ENCODE measurements around the gene MORN1.

- TF ChIP-seq, protein P1, sequence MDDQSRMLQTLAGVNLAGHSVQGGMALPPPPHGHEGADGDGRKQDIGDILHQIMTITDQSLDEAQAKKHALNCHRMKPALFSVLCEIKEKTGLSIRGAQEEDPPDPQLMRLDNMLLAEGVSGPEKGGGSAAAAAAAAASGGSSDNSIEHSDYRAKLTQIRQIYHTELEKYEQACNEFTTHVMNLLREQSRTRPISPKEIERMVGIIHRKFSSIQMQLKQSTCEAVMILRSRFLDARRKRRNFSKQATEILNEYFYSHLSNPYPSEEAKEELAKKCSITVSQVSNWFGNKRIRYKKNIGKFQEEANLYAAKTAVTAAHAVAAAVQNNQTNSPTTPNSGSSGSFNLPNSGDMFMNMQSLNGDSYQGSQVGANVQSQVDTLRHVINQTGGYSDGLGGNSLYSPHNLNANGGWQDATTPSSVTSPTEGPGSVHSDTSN (IDR thresholded peaks at IDR 0.05) = no peak
- TF ChIP-seq NFIC (IDR thresholded peaks at IDR 0.05; ENCODE audit: borderline replicate concordance) = no peak
- no peak for TF ChIP-seq NRF1 (IDR thresholded peaks at IDR 0.05; ENCODE audit: low read depth, low read length)
- no peak for TF ChIP-seq MEF2A (IDR thresholded peaks at IDR 0.05; ENCODE audit: borderline replicate concordance, low read depth)
- TF ChIP-seq, protein P2, sequence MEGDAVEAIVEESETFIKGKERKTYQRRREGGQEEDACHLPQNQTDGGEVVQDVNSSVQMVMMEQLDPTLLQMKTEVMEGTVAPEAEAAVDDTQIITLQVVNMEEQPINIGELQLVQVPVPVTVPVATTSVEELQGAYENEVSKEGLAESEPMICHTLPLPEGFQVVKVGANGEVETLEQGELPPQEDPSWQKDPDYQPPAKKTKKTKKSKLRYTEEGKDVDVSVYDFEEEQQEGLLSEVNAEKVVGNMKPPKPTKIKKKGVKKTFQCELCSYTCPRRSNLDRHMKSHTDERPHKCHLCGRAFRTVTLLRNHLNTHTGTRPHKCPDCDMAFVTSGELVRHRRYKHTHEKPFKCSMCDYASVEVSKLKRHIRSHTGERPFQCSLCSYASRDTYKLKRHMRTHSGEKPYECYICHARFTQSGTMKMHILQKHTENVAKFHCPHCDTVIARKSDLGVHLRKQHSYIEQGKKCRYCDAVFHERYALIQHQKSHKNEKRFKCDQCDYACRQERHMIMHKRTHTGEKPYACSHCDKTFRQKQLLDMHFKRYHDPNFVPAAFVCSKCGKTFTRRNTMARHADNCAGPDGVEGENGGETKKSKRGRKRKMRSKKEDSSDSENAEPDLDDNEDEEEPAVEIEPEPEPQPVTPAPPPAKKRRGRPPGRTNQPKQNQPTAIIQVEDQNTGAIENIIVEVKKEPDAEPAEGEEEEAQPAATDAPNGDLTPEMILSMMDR (IDR thresholded peaks at IDR 0.05) = no peak
These were observed 115.4 kb downstream of the MORN1 start for GRCh38 chr1:2275796-2276536.

Measured in SK-N-SH (cell line).